ENCODE data around the gene MYRIP.

MYRIP gene

GRCh38 chr3:40047406-40047805 is 238.0 kb downstream of the MYRIP start:
- Mint-ChIP-seq H3K9me3 (peaks cover 20% of the 10 kb centered on the region), H3K36me3 (ENCODE audit: low read depth) (no peaks in the 10 kb centered on the region), H3K4me3 (no peak overlapping the region), H3K27ac (no peak overlapping the region), H3K4me1 (no peaks in the 10 kb centered on the region), H3K27me3 (ENCODE audit: low read depth) (no peaks in the 10 kb centered on the region)
- TF ChIP-seq CTCF (IDR thresholded peaks at IDR 0.05; ENCODE audit: unreplicated experiment in 3 of 3), result no peak

- Mint-ChIP-seq H3K4me1 (no peaks in the 10 kb centered on the region), H3K36me3 (ENCODE audit: low read depth) (no peaks in the 10 kb centered on the region), H3K27me3 (ENCODE audit: low read depth) (no peaks in the 10 kb centered on the region), H3K9me3 (peaks cover 20% of the 10 kb centered on the region), H3K27ac (no peak overlapping the region), H3K4me3 (no peak overlapping the region)
- no peak for TF ChIP-seq CTCF (IDR thresholded peaks at IDR 0.05; ENCODE audit: unreplicated experiment in 3 of 3)
These were observed 244.3 kb downstream of the MYRIP start for GRCh38 chr3:40053663-40054062.

GRCh38 chr3:40054568-40055222 is 245.3 kb downstream of the MYRIP start:
- H3K9me3 Mint-ChIP-seq, result peaks cover 14% of the 10 kb centered on the region
- H3K4me1 Mint-ChIP-seq, result no peaks in the 10 kb centered on the region
- H3K4me3 Mint-ChIP-seq, result no peak overlapping the region
- TF ChIP-seq CTCF (IDR thresholded peaks at IDR 0.05; ENCODE audit: unreplicated experiment in 3 of 3), result no peak
- H3K27me3 Mint-ChIP-seq (ENCODE audit: low read depth), result no peaks in the 10 kb centered on the region
- no peak overlapping the region for H3K27ac Mint-ChIP-seq
- no peaks in the 10 kb centered on the region for H3K36me3 Mint-ChIP-seq (ENCODE audit: low read depth)

GRCh38 chr3:40055361-40055760 is 246.0 kb downstream of the MYRIP start:
- no peak overlapping the region for H3K27ac Mint-ChIP-seq
- no peaks in the 10 kb centered on the region for H3K4me1 Mint-ChIP-seq
- peaks cover 10% of the 10 kb centered on the region for H3K9me3 Mint-ChIP-seq
- TF ChIP-seq CTCF (IDR thresholded peaks at IDR 0.05; ENCODE audit: unreplicated experiment in 3 of 3), result no peak
- no peaks in the 10 kb centered on the region for H3K27me3 Mint-ChIP-seq (ENCODE audit: low read depth)
- H3K36me3 Mint-ChIP-seq (ENCODE audit: low read depth), result no peaks in the 10 kb centered on the region
- no peak overlapping the region for H3K4me3 Mint-ChIP-seq

GRCh38 chr3:40055956-40056355 is 246.5 kb downstream of the MYRIP start:
- H3K27me3 Mint-ChIP-seq (ENCODE audit: low read depth), result no peaks in the 10 kb centered on the region
- H3K27ac Mint-ChIP-seq, result no peak overlapping the region
- peaks cover 4% of the 10 kb centered on the region for H3K9me3 Mint-ChIP-seq
- TF ChIP-seq CTCF (IDR thresholded peaks at IDR 0.05; ENCODE audit: unreplicated experiment in 3 of 3), result no peak
- H3K4me3 Mint-ChIP-seq, result no peak overlapping the region
- H3K4me1 Mint-ChIP-seq, result no peaks in the 10 kb centered on the region
- no peaks in the 10 kb centered on the region for H3K36me3 Mint-ChIP-seq (ENCODE audit: low read depth)

GRCh38 chr3:40057077-40057476 is 247.7 kb downstream of the MYRIP start:
- Mint-ChIP-seq H3K9me3 (peaks cover 4% of the 10 kb centered on the region), H3K36me3 (ENCODE audit: low read depth) (no peaks in the 10 kb centered on the region), H3K4me3 (no peak overlapping the region), H3K27ac (no peak overlapping the region), H3K27me3 (ENCODE audit: low read depth) (no peaks in the 10 kb centered on the region), H3K4me1 (no peaks in the 10 kb centered on the region)
- no peak for TF ChIP-seq CTCF (IDR thresholded peaks at IDR 0.05; ENCODE audit: unreplicated experiment in 3 of 3)
